ENCODE measurements around the gene RFC3. TPM values are rescaled to one million over a fixed set of nuclear protein-coding genes. Genes with fewer than 3 reads are reported as not detected.
"Not testable (repeated sequence)": the region's sequence is repeated elsewhere in the genome, so short reads cannot be mapped to it uniquely, and the experiment has no call there.

RFC3 gene
- total RNA-seq, 1 donor from 2014 or later: 3.4 TPM

- Histone ChIP-seq H3K4me3 (ENCODE audit: low read depth, low read length) (no peak overlapping the region), H3K36me3 (ENCODE audit: control insufficient read depth, insufficient read depth, low read length) (no peaks in the 10 kb centered on the region), H3K27me3 (ENCODE audit: control insufficient read depth, insufficient read depth, low read length) (no peaks in the 10 kb centered on the region)
- no peak for TF ChIP-seq CTCF (IDR thresholded peaks at IDR 0.05; ENCODE audit: insufficient read depth, low read length, severe bottlenecking)
- DNase-seq (ENCODE audit: low read depth) (no peak), FAIRE-seq (no peak)
Measured at GRCh38 chr13:33782631-33783030, 35.3 kb upstream of the RFC3 start.

- H3K4me3 ChIP-seq (ENCODE audit: low read depth, low read length); DNase-seq (ENCODE audit: low read depth); FAIRE-seq; H3K27me3 ChIP-seq (ENCODE audit: control insufficient read depth, insufficient read depth, low read length); H3K36me3 ChIP-seq (ENCODE audit: control insufficient read depth, insufficient read depth, low read length): not testable (repeated sequence)
Measured at GRCh38 chr13:33783212-33783611, 34.7 kb upstream of the RFC3 start.

GRCh38 chr13:33784738-33785137 is 33.2 kb upstream of the RFC3 start:
- Histone ChIP-seq H3K36me3 (ENCODE audit: control insufficient read depth, insufficient read depth, low read length) (no peaks in the 10 kb centered on the region), H3K4me3 (ENCODE audit: low read depth, low read length) (no peak overlapping the region), H3K27me3 (ENCODE audit: control insufficient read depth, insufficient read depth, low read length) (no peaks in the 10 kb centered on the region)
- no peak for TF ChIP-seq CTCF (IDR thresholded peaks at IDR 0.05; ENCODE audit: insufficient read depth, low read length, severe bottlenecking)
- DNase-seq (ENCODE audit: low read depth) (no peak), FAIRE-seq (no peak)

GRCh38 chr13:33785384-33785783 is 32.6 kb upstream of the RFC3 start:
- DNase-seq (ENCODE audit: low read depth) (no peak), FAIRE-seq (no peak)
- Histone ChIP-seq H3K27me3 (ENCODE audit: control insufficient read depth, insufficient read depth, low read length) (no peaks in the 10 kb centered on the region), H3K4me3 (ENCODE audit: low read depth, low read length) (no peak overlapping the region), H3K36me3 (ENCODE audit: control insufficient read depth, insufficient read depth, low read length) (no peaks in the 10 kb centered on the region)
- TF ChIP-seq CTCF (IDR thresholded peaks at IDR 0.05; ENCODE audit: insufficient read depth, low read length, severe bottlenecking): no peak

GRCh38 chr13:33787051-33787591 is 30.8 kb upstream of the RFC3 start:
- no peak for TF ChIP-seq CTCF (IDR thresholded peaks at IDR 0.05; ENCODE audit: insufficient read depth, low read length, severe bottlenecking)

GRCh38 chr13:33789066-33789606 is 28.8 kb upstream of the RFC3 start:
- Histone ChIP-seq H3K27me3 (ENCODE audit: control insufficient read depth, insufficient read depth, low read length) (no peaks in the 10 kb centered on the region), H3K36me3 (ENCODE audit: control insufficient read depth, insufficient read depth, low read length) (no peaks in the 10 kb centered on the region), H3K4me3 (ENCODE audit: low read depth, low read length) (no peak overlapping the region)
- no peak for TF ChIP-seq CTCF (IDR thresholded peaks at IDR 0.05; ENCODE audit: insufficient read depth, low read length, severe bottlenecking)
- no peak for FAIRE-seq
- no peak for DNase-seq (ENCODE audit: low read depth)

More at GRCh38 chr13:33787051-33787591, 30.8 kb upstream of the RFC3 start:
- DNase-seq (ENCODE audit: low read depth): no peak
- no peak overlapping the region for H3K4me3 ChIP-seq (ENCODE audit: low read depth, low read length)
- no peaks in the 10 kb centered on the region for H3K27me3 ChIP-seq (ENCODE audit: control insufficient read depth, insufficient read depth, low read length)
- no peaks in the 10 kb centered on the region for H3K36me3 ChIP-seq (ENCODE audit: control insufficient read depth, insufficient read depth, low read length)
- no peak for FAIRE-seq
